ENCODE measurements around the gene CYP4F22.

Gene CYP4F22

GRCh38 chr19:15539638-15540037, 31.3 kb downstream of the CYP4F22 start:
- Histone ChIP-seq H3K36me3 (ENCODE audit: insufficient read depth, low read length) (no peaks in the 10 kb centered on the region), H4K20me1 (ENCODE audit: insufficient read depth, low read length) (no peaks in the 10 kb centered on the region), H3K9me3 (ENCODE audit: low read length) (no peaks in the 10 kb centered on the region), H3K9me2 (ENCODE audit: low read depth, low read length) (no peaks in the 10 kb centered on the region), H3K79me2 (ENCODE audit: insufficient read depth, low read length) (no peaks in the 10 kb centered on the region), H2AFZ (ENCODE audit: low read length) (no peak overlapping the region), H3K4me1 (ENCODE audit: insufficient read depth, low read length, severe bottlenecking) (no peaks in the 10 kb centered on the region), H3K4me3 (ENCODE audit: low read depth, low read length, poor library complexity, severe bottlenecking) (no peak overlapping the region), H3F3A (ENCODE audit: insufficient read depth, low read length) (no peaks in the 10 kb centered on the region), H3K27ac (ENCODE audit: low read depth, low read length, poor library complexity, severe bottlenecking) (no peak overlapping the region), H3K27me3 (ENCODE audit: insufficient read depth, low read length) (no peaks in the 10 kb centered on the region), H3K4me2 (ENCODE audit: low read length) (no peak overlapping the region), H3K9ac (ENCODE audit: low read length) (no peak overlapping the region)
- TF ChIP-seq CTCF (IDR thresholded peaks at IDR 0.05; ENCODE audit: low read length) (no peak), EZH2 (IDR thresholded peaks at IDR 0.05; ENCODE audit: borderline replicate concordance, low read length) (no peak)

GRCh38 chr19:15540435-15540834, 32.1 kb downstream of the CYP4F22 start:
- H3K9ac ChIP-seq (ENCODE audit: low read length) = no peak overlapping the region
- no peaks in the 10 kb centered on the region for H3K36me3 ChIP-seq (ENCODE audit: insufficient read depth, low read length)
- H3K4me3 ChIP-seq (ENCODE audit: low read depth, low read length, poor library complexity, severe bottlenecking) = no peak overlapping the region
- no peaks in the 10 kb centered on the region for H3K9me2 ChIP-seq (ENCODE audit: low read depth, low read length)
- no peak for TF ChIP-seq CTCF (IDR thresholded peaks at IDR 0.05; ENCODE audit: low read length)
- no peak for TF ChIP-seq EZH2 (IDR thresholded peaks at IDR 0.05; ENCODE audit: borderline replicate concordance, low read length)
- H2AFZ ChIP-seq (ENCODE audit: low read length) = no peak overlapping the region
- no peak overlapping the region for H3K4me2 ChIP-seq (ENCODE audit: low read length)
- no peaks in the 10 kb centered on the region for H3K4me1 ChIP-seq (ENCODE audit: insufficient read depth, low read length, severe bottlenecking)
- H4K20me1 ChIP-seq (ENCODE audit: insufficient read depth, low read length) = no peaks in the 10 kb centered on the region
- no peaks in the 10 kb centered on the region for H3K27me3 ChIP-seq (ENCODE audit: insufficient read depth, low read length)
- no peaks in the 10 kb centered on the region for H3K79me2 ChIP-seq (ENCODE audit: insufficient read depth, low read length)
- no peak overlapping the region for H3K27ac ChIP-seq (ENCODE audit: low read depth, low read length, poor library complexity, severe bottlenecking)
- H3K9me3 ChIP-seq (ENCODE audit: low read length) = no peaks in the 10 kb centered on the region
- H3F3A ChIP-seq (ENCODE audit: insufficient read depth, low read length) = no peaks in the 10 kb centered on the region

- Histone ChIP-seq H3K36me3 (ENCODE audit: insufficient read depth, low read length) (no peaks in the 10 kb centered on the region), H3K9me3 (ENCODE audit: low read length) (no peaks in the 10 kb centered on the region), H3K9me2 (ENCODE audit: low read depth, low read length) (no peaks in the 10 kb centered on the region), H3K27ac (ENCODE audit: low read depth, low read length, poor library complexity, severe bottlenecking) (no peak overlapping the region), H3K4me2 (ENCODE audit: low read length) (no peak overlapping the region), H3K27me3 (ENCODE audit: insufficient read depth, low read length) (no peaks in the 10 kb centered on the region), H3K4me3 (ENCODE audit: low read depth, low read length, poor library complexity, severe bottlenecking) (no peak overlapping the region), H4K20me1 (ENCODE audit: insufficient read depth, low read length) (no peaks in the 10 kb centered on the region), H3K9ac (ENCODE audit: low read length) (no peak overlapping the region), H3F3A (ENCODE audit: insufficient read depth, low read length) (no peaks in the 10 kb centered on the region), H2AFZ (ENCODE audit: low read length) (no peak overlapping the region), H3K79me2 (ENCODE audit: insufficient read depth, low read length) (no peaks in the 10 kb centered on the region), H3K4me1 (ENCODE audit: insufficient read depth, low read length, severe bottlenecking) (no peaks in the 10 kb centered on the region)
- no peak for TF ChIP-seq EZH2 (IDR thresholded peaks at IDR 0.05; ENCODE audit: borderline replicate concordance, low read length)
- no peak for TF ChIP-seq CTCF (IDR thresholded peaks at IDR 0.05; ENCODE audit: low read length)
These were observed 36.0 kb downstream of the CYP4F22 start for GRCh38 chr19:15544283-15544682.
